WTC11 (cell line): ENCODE measurements around the gene DNPH1. TPM values are rescaled to one million over a fixed set of nuclear protein-coding genes. Genes with fewer than 3 reads are reported as not detected.

Experiments
- ATAC-seq: fragments of 200-7000 bp; cut with Tn5 transposase; 2 replicates; pipeline ENCODE4 v1.10.0; 2021; ENCODE audit warnings: mild to moderate bottlenecking, moderate library complexity
- CTCF ChIA-PET: fragments of 300-600 bp; sonication (Branson Sonifier 250); formaldehyde crosslinking; loops from one replicate; lab custom pipeline; 2021; ENCODE audit warnings: antibody characterized with exemption; lab: Charles Lee
- POLR2A ChIA-PET: fragments of 350-600 bp; sonication (Branson Sonifier 250); formaldehyde crosslinking; loops from one replicate; lab custom pipeline; 2021; ENCODE audit warnings: antibody characterized with exemption; lab: Charles Lee
- DNase-seq: peaks from one replicate; pipeline ENCODE4 v3.0.0; 2021; ENCODE audit warnings: low spot score
- H3K27ac Mint-ChIP-seq: 2 replicates; pipeline ENCODE4 v1.8.0; 2021; ENCODE audit warnings: mixed read lengths
- H3K27me3 Mint-ChIP-seq: 2 replicates; pipeline ENCODE4 v1.8.0; 2021; ENCODE audit warnings: low read depth, mild to moderate bottlenecking, moderate library complexity, mixed read lengths
- H3K36me3 Mint-ChIP-seq: 2 replicates; pipeline ENCODE4 v1.8.0; 2021; ENCODE audit warnings: mixed read lengths
- H3K4me1 Mint-ChIP-seq: 2 replicates; pipeline ENCODE4 v1.8.0; 2022; ENCODE audit warnings: mixed read lengths
- H3K4me3 Mint-ChIP-seq: 2 replicates; pipeline ENCODE4 v1.8.0; 2021; ENCODE audit warnings: mild to moderate bottlenecking, moderate library complexity, mixed read lengths
- H3K9me3 Mint-ChIP-seq: 2 replicates; pipeline ENCODE4 v1.8.0; 2021; ENCODE audit warnings: mixed read lengths
- ELF4 ChIP-seq: sonication (generic); formaldehyde crosslinking; IDR thresholded peaks from 2 replicates; pipeline ENCODE4 v1.8.1; 2022; ENCODE audit warnings: low read depth, mild to moderate bottlenecking, moderate library complexity, missing genetic modification reagents
- GABPB1 ChIP-seq: sonication (generic); formaldehyde crosslinking; IDR thresholded peaks from 2 replicates; pipeline ENCODE4 v1.8.1; 2023; ENCODE audit warnings: mild to moderate bottlenecking, missing genetic modification reagents
- GRHL2 ChIP-seq: fragments of 250-450 bp; sonication (Bioruptor Pico); IDR thresholded peaks from 2 replicates; pipeline ENCODE4 v1.8.0; 2022; ENCODE audit warnings: mild to moderate bottlenecking, moderate library complexity; ENCODE audit not compliant: insufficient replicate concordance, severe bottlenecking
- JAZF1 ChIP-seq: fragments of 250-450 bp; sonication (Bioruptor Pico); IDR thresholded peaks from 2 replicates; pipeline ENCODE4 v1.9.0; 2021; ENCODE audit warnings: moderate library complexity, mild to moderate bottlenecking, inconsistent platforms
- MXD4 ChIP-seq: fragments of 250-450 bp; sonication (Bioruptor Pico); IDR thresholded peaks from 2 replicates; pipeline ENCODE4 v1.8.0; 2021; ENCODE audit warnings: mild to moderate bottlenecking, moderate library complexity, borderline replicate concordance
- NR3C1 ChIP-seq: sonication (generic); formaldehyde crosslinking; conservative IDR thresholded peaks from 2 replicates; pipeline ENCODE4 v1.8.1; 2023; ENCODE audit warnings: low read depth, mild to moderate bottlenecking, missing genetic modification reagents
- RELA ChIP-seq: sonication (generic); formaldehyde crosslinking; IDR thresholded peaks from 2 replicates; pipeline ENCODE4 v1.8.1; 2022; ENCODE audit warnings: missing genetic modification reagents, mild to moderate bottlenecking, borderline replicate concordance
- TP53 ChIP-seq: sonication (generic); formaldehyde crosslinking; IDR thresholded peaks from 2 replicates; pipeline ENCODE4 v1.8.1; 2023; ENCODE audit warnings: mild to moderate bottlenecking, missing genetic modification reagents
- ZBTB43 ChIP-seq: sonication (generic); formaldehyde crosslinking; IDR thresholded peaks from 2 replicates; pipeline ENCODE4 v1.8.1; 2023; ENCODE audit warnings: mild to moderate bottlenecking, missing genetic modification reagents
- ZNF396 ChIP-seq: fragments of 250-450 bp; sonication (Bioruptor Pico); IDR thresholded peaks from 2 replicates; pipeline ENCODE4 v1.8.0; 2021; ENCODE audit warnings: mild to moderate bottlenecking, moderate library complexity, borderline replicate concordance
- total RNA-seq: library from RNA; stranded (reverse); gene quantifications from 3 replicates; pipeline ENCODE4 v1.2.3, GENCODE V29; 2021
- TF ChIP-seq, protein P1 (sequence below): fragments of 250-450 bp; sonication (Bioruptor Pico); IDR thresholded peaks from 2 replicates; pipeline ENCODE4 v1.9.0; 2021; ENCODE audit warnings: moderate library complexity, mild to moderate bottlenecking, inconsistent platforms, borderline replicate concordance
- TF ChIP-seq, protein P2 (sequence below): sonication (generic); formaldehyde crosslinking; IDR thresholded peaks from 2 replicates; pipeline ENCODE4 v1.8.0; 2023; ENCODE audit warnings: mild to moderate bottlenecking, missing genetic modification reagents

The DNPH1 gene
- total RNA-seq, 1 experiment from 2014 or later = 48.4 TPM

DNA sequence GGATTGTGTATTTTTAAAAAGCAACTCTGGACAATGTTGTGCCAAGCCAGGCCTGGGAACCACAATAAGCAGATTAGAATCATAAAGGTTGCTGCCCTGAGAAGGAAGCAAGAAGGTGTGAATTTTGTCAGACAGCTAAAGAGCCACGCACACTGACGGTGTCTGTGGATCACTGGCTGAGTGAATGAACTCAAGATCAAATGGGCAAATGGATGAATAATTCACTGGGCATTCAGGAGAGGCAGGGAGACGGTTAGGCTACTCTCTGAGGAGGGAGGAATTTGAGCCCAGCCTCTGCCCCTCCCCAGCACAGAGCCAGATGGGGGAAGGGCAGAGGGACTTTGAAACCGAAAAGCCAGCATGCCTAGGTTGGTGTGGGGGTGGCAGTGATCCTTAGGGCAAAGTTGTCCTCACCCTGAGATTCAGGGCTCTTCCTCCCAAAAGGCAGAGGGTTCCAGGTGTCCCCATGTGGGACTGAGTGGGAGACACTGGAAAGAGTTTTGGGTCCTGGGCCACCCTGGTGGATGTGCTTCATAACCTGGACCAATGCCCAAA lies 49.3 kb upstream of the DNPH1 start:
- no peak for ATAC-seq
- POLR2A ChIA-PET = no interaction called here
- CTCF ChIA-PET = interaction anchor here (0.8 to 1.8 kb wide), 7 partner anchors 8 to 49 kb away, joined by 3 to 8 read pairs (median 4); partner anchors contain the start of genes CRIP3 and DNPH1
- peaks cover 46% of the 10 kb centered on the region for H3K27me3 Mint-ChIP-seq
- no peaks in the 10 kb centered on the region for H3K9me3 Mint-ChIP-seq
- no peak overlapping the region for H3K27ac Mint-ChIP-seq
- DNase-seq = no peak
- H3K36me3 Mint-ChIP-seq = no peaks in the 10 kb centered on the region
- no peak overlapping the region for H3K4me3 Mint-ChIP-seq
- H3K4me1 Mint-ChIP-seq = peaks cover 34% of the 10 kb centered on the region
- TF ChIP-seq ZBTB43 (CRISPR knock-in tag) (no peak), NR3C1 (CRISPR knock-in tag) (no peak), ELF4 (CRISPR knock-in tag) (no peak), TP53 (CRISPR knock-in tag) (no peak)
- TF ChIP-seq, protein P1, sequence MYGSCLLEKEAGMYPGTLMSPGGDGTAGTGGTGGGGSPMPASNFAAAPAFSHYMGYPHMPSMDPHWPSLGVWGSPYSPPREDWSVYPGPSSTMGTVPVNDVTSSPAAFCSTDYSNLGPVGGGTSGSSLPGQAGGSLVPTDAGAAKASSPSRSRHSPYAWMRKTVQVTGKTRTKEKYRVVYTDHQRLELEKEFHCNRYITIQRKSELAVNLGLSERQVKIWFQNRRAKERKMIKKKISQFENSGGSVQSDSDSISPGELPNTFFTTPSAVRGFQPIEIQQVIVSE (CRISPR knock-in tag) = no peak

GRCh38 chr6:43277643-43278523 lies 48.6 kb upstream of the DNPH1 start:
- H3K27me3 Mint-ChIP-seq = peaks cover 53% of the 10 kb centered on the region
- peak; percentile 48 for ATAC-seq
- H3K4me1 Mint-ChIP-seq = peaks cover 34% of the 10 kb centered on the region
- POLR2A ChIA-PET = no interaction called here
- no peaks in the 10 kb centered on the region for H3K9me3 Mint-ChIP-seq
- H3K4me3 Mint-ChIP-seq = no peak overlapping the region
- TF ChIP-seq GABPB1 (CRISPR knock-in tag) = 0 out of 2 replicates have a peak, but pooled peaks have one; percentile 73
- no peak for TF ChIP-seq GRHL2 (CRISPR knock-in tag)
- CTCF ChIA-PET = interaction anchor here (0.5 to 2.7 kb wide), 9 partner anchors 9 to 247 kb away, joined by 3 to 18 read pairs (median 4); partner anchors contain the start of genes CRIP3 and DNPH1
- no peak for DNase-seq
- no peak overlapping the region for H3K27ac Mint-ChIP-seq
- no peaks in the 10 kb centered on the region for H3K36me3 Mint-ChIP-seq

DNA sequence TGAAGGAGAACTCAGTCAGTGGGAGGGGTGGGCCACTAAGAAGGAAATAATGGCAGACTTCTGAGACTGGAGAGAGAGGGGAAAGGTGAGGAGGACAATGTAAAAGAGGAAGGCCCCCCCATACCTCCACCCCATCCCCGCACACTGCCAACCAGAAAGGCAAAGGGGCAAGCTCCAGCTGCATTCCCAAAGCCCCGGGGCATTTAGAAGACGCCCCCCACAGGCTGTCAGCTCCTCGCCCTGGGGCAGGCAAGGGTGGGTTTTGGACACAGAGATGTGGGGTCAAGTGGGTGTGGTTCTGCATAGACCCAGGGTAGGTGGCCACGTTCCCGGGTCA lies 48.0 kb upstream of the DNPH1 start:
- TF ChIP-seq ZNF396 (CRISPR knock-in tag) = no peak
- TF ChIP-seq JAZF1 (CRISPR knock-in tag) = no peak
- Mint-ChIP-seq H3K4me1 (peaks cover 34% of the 10 kb centered on the region), H3K9me3 (no peaks in the 10 kb centered on the region), H3K27ac (no peak overlapping the region), H3K36me3 (no peaks in the 10 kb centered on the region), H3K27me3 (peaks cover 59% of the 10 kb centered on the region), H3K4me3 (no peak overlapping the region)
- ChIA-PET POLR2A (interaction anchor here (1.0 kb wide), 1 partner anchor 57 kb away, joined by 5 read pairs; no protein-coding TSS in a partner anchor), CTCF (interaction anchor here (0.5 to 2.7 kb wide), 8 partner anchors 10 to 246 kb away, joined by 3 to 18 read pairs (median 4); no protein-coding TSS in a partner anchor)
- ATAC-seq (no peak), DNase-seq (no peak)

DNA sequence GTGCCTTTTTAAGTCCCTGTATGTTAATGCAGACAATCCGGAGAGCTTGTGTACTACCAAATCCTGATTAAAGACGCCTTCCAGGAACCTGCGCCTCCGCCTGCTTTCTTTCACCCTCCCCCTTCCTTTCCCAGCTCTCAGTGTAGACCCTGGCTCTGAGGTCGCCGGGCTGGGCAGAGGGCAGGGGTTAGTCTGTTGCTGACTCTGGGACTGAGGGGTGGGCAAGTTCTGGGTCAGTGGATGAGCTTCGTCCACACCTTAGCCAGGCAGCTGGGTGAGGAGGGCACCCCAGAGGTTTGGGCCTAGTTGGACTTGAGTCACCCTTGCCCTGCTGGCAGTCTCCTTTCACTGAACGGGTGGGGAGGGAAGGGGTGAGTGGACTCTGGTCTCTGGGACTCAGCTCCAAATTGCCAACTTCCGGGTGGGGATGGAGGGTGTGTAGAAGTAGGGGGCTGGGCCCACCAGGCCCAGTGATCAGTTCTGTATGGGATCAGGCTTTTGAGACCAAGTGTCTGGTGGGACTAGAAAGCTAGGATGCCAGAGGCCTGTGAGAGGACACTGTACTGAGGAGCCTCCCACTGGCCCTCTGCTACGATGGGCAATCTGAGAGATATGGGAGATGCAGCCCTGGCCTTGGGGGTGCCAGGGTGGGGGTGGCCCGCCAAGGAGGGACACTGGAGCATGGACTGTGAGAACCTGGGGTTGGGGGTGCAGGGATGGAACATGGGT lies 47.5 kb upstream of the DNPH1 start:
- H3K27me3 Mint-ChIP-seq = peaks cover 63% of the 10 kb centered on the region
- DNase-seq = no peak
- H3K27ac Mint-ChIP-seq = no peak overlapping the region
- peaks cover 34% of the 10 kb centered on the region for H3K4me1 Mint-ChIP-seq
- H3K36me3 Mint-ChIP-seq = no peaks in the 10 kb centered on the region
- H3K4me3 Mint-ChIP-seq = peak overlapping the region; percentile 81
- CTCF ChIA-PET = interaction anchor here (0.9 to 2.7 kb wide), 9 partner anchors 10 to 229 kb away, joined by 3 to 18 read pairs (median 3); partner anchors contain the start of gene DNPH1
- TF ChIP-seq MXD4 (CRISPR knock-in tag) = no peak
- TF ChIP-seq ZBTB43 (CRISPR knock-in tag) = no peak
- TF ChIP-seq, protein P2, sequence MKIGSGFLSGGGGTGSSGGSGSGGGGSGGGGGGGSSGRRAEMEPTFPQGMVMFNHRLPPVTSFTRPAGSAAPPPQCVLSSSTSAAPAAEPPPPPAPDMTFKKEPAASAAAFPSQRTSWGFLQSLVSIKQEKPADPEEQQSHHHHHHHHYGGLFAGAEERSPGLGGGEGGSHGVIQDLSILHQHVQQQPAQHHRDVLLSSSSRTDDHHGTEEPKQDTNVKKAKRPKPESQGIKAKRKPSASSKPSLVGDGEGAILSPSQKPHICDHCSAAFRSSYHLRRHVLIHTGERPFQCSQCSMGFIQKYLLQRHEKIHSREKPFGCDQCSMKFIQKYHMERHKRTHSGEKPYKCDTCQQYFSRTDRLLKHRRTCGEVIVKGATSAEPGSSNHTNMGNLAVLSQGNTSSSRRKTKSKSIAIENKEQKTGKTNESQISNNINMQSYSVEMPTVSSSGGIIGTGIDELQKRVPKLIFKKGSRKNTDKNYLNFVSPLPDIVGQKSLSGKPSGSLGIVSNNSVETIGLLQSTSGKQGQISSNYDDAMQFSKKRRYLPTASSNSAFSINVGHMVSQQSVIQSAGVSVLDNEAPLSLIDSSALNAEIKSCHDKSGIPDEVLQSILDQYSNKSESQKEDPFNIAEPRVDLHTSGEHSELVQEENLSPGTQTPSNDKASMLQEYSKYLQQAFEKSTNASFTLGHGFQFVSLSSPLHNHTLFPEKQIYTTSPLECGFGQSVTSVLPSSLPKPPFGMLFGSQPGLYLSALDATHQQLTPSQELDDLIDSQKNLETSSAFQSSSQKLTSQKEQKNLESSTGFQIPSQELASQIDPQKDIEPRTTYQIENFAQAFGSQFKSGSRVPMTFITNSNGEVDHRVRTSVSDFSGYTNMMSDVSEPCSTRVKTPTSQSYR (CRISPR knock-in tag) = 0 out of 2 replicates have a peak, but pooled peaks have one; percentile 27
- no peak for TF ChIP-seq RELA
- TF ChIP-seq GABPB1 (CRISPR knock-in tag) = peak; percentile 57; the same call in 1 of the 2 replicates
- no peak; the same call in 1 of the 2 replicates for ATAC-seq
- POLR2A ChIA-PET = interaction anchor here (1.0 kb wide), 1 partner anchor 58 kb away, joined by 5 read pairs; no protein-coding TSS in a partner anchor
- no peaks in the 10 kb centered on the region for H3K9me3 Mint-ChIP-seq
